OCI-LY3 (cell line): Measurements from ENCODE around the gene TNFRSF19.

Experiments used
- H2AFZ ChIP-seq: fragments of 200-600, 300-600 bp; shearing (Covaris generic); 2 replicates; pipeline ENCODE4 v1.6.0; 2014; ENCODE audit warnings: antibody characterized with exemption, low read depth, low read length
- H3K27ac ChIP-seq: fragments of 200-600, 300-600 bp; sonication (generic); 2 replicates; pipeline ENCODE4 v1.5.1; 2014; ENCODE audit warnings: mild to moderate bottlenecking, low read length, moderate library complexity, mixed read lengths
- H3K27me3 ChIP-seq: fragments of 200-600, 300-600 bp; sonication (generic); 2 replicates; pipeline ENCODE4 v1.6.1; 2014; ENCODE audit warnings: low read depth, low read length, mixed read lengths
- H3K36me3 ChIP-seq: fragments of 200-600, 300-600 bp; sonication (generic); replicated peaks from 2 replicates; pipeline ENCODE3; 2014; ENCODE audit warnings: low read depth, low read length, mixed read lengths
- H3K4me1 ChIP-seq: fragments of 300-600, 200-600 bp; sonication (generic); 2 replicates; pipeline ENCODE4 v1.6.1; 2014; ENCODE audit warnings: low read length, mixed read lengths
- H3K4me2 ChIP-seq: fragments of 200-600, 300-600 bp; sonication (generic); 2 replicates; pipeline ENCODE4 v1.6.1; 2014; ENCODE audit warnings: low read length, mixed read lengths
- H3K4me3 ChIP-seq: fragments of 300-600, 200-600 bp; sonication (generic); 2 replicates; pipeline ENCODE4 v1.5.1; 2014; ENCODE audit warnings: antibody characterized with exemption, mild to moderate bottlenecking, low read length, moderate library complexity
- H3K79me2 ChIP-seq: fragments of 300-600, 200-600 bp; shearing (Covaris generic); 2 replicates; pipeline ENCODE4 v1.6.1; 2014; ENCODE audit warnings: mild to moderate bottlenecking, low read length, mixed read lengths
- H3K9ac ChIP-seq: fragments of 300-600, 200-600 bp; shearing (Covaris generic); 2 replicates; pipeline ENCODE4 v1.6.0; 2014; ENCODE audit warnings: mild to moderate bottlenecking, low read length, moderate library complexity
- H3K9me3 ChIP-seq: fragments of 200-600, 300-600 bp; shearing (Covaris generic); 2 replicates; pipeline ENCODE4 v1.6.1; 2014; ENCODE audit warnings: low read length, mixed read lengths; ENCODE audit not compliant: insufficient read depth
- H4K20me1 ChIP-seq: fragments of 200-600, 300-600 bp; sonication (generic); 2 replicates; pipeline ENCODE4 v1.6.1; 2016; ENCODE audit warnings: low read length, mixed read lengths; ENCODE audit not compliant: insufficient read depth
- CTCF ChIP-seq: fragments of 200-600, 300-600 bp; sonication (generic); IDR thresholded peaks from 2 replicates; pipeline ENCODE4 v1.5.1; 2014; ENCODE audit warnings: antibody characterized with exemption, low read length, low read depth
- EZH2phosphoT487 ChIP-seq: fragments of 200-600 bp; shearing (Covaris generic); IDR thresholded peaks from 2 replicates; pipeline ENCODE4 v1.6.1; 2018; ENCODE audit warnings: antibody characterized with exemption, mixed run types, low read depth

The TNFRSF19 gene

GRCh38 chr13:23575632-23576031 lies 5.4 kb downstream of the TNFRSF19 start:
- TF ChIP-seq CTCF (no peak), EZH2phosphoT487 (no peak)
- no peak overlapping the region for H2AFZ ChIP-seq
- H3K9ac ChIP-seq: no peak overlapping the region
- H3K27me3 ChIP-seq: peaks cover 26% of the 10 kb centered on the region
- H3K79me2 ChIP-seq: no peaks in the 10 kb centered on the region
- no peak overlapping the region for H3K27ac ChIP-seq
- H3K36me3 ChIP-seq: no peaks in the 10 kb centered on the region
- no peak overlapping the region for H3K4me2 ChIP-seq
- H3K4me3 ChIP-seq: no peak overlapping the region
- H4K20me1 ChIP-seq: no peaks in the 10 kb centered on the region
- H3K9me3 ChIP-seq: no peaks in the 10 kb centered on the region
- H3K4me1 ChIP-seq: peaks cover 4% of the 10 kb centered on the region; the same call in 1 of the 2 replicates

- H3K9ac ChIP-seq: peak overlapping the region; percentile 62
- TF ChIP-seq CTCF (peak; percentile 51), EZH2phosphoT487 (no peak)
- H3K27me3 ChIP-seq: peaks cover 10% of the 10 kb centered on the region
- no peaks in the 10 kb centered on the region for H4K20me1 ChIP-seq
- H3K4me3 ChIP-seq: peak overlapping the region; percentile 85
- H2AFZ ChIP-seq: peak overlapping the region; percentile 76; the same call in 1 of the 2 replicates
- no peaks in the 10 kb centered on the region for H3K36me3 ChIP-seq
- peak overlapping the region; percentile 76 for H3K4me2 ChIP-seq
- H3K9me3 ChIP-seq: no peaks in the 10 kb centered on the region
- H3K4me1 ChIP-seq: peaks cover 4% of the 10 kb centered on the region; the same call in 1 of the 2 replicates
- H3K79me2 ChIP-seq: no peaks in the 10 kb centered on the region
- no peak overlapping the region for H3K27ac ChIP-seq
These were observed 8.3 kb downstream of the TNFRSF19 start for GRCh38 chr13:23578411-23579071.

GRCh38 chr13:23579072-23579895 lies 9.1 kb downstream of the TNFRSF19 start:
- peaks cover 4% of the 10 kb centered on the region; the same call in 1 of the 2 replicates for H3K4me1 ChIP-seq
- H2AFZ ChIP-seq: peak overlapping the region; percentile 76; the same call in 1 of the 2 replicates
- H3K4me2 ChIP-seq: peak overlapping the region; percentile 76
- TF ChIP-seq CTCF: no peak
- H3K27ac ChIP-seq: no peak overlapping the region
- peak overlapping the region; percentile 62 for H3K9ac ChIP-seq
- H4K20me1 ChIP-seq: no peaks in the 10 kb centered on the region
- H3K9me3 ChIP-seq: no peaks in the 10 kb centered on the region
- H3K79me2 ChIP-seq: no peaks in the 10 kb centered on the region
- H3K4me3 ChIP-seq: peak overlapping the region; percentile 85
- no peaks in the 10 kb centered on the region for H3K36me3 ChIP-seq
- peaks cover 16% of the 10 kb centered on the region for H3K27me3 ChIP-seq

- Histone ChIP-seq H3K36me3 (no peaks in the 10 kb centered on the region), H4K20me1 (no peaks in the 10 kb centered on the region), H2AFZ (no peak overlapping the region), H3K4me3 (no peak overlapping the region), H3K9me3 (no peaks in the 10 kb centered on the region), H3K27me3 (peaks cover 23% of the 10 kb centered on the region), H3K4me1 (no peaks in the 10 kb centered on the region), H3K4me2 (no peak overlapping the region), H3K27ac (no peak overlapping the region), H3K9ac (no peak overlapping the region), H3K79me2 (no peaks in the 10 kb centered on the region)
- TF ChIP-seq EZH2phosphoT487: no peak
- TF ChIP-seq CTCF: no peak
These were observed 9.9 kb downstream of the TNFRSF19 start for GRCh38 chr13:23579896-23580683.
